Endothelial cell (in vitro differentiated cells): ENCODE measurements around the gene ID1. TPM values are rescaled to one million over a fixed set of nuclear protein-coding genes. Genes with fewer than 3 reads are reported as not detected.

Source experiments
- DNase-seq: peaks from one replicate; pipeline ENCODE4 v3.0.0; 2021; ENCODE audit warnings: low spot score
- H3K27ac Mint-ChIP-seq: one replicate; pipeline ENCODE4 v1.8.0; 2021; ENCODE audit warnings: mixed read lengths, inconsistent platforms; ENCODE audit not compliant: unreplicated experiment
- H3K27me3 Mint-ChIP-seq: one replicate; pipeline ENCODE4 v1.8.0; 2021; ENCODE audit warnings: mild to moderate bottlenecking, moderate library complexity, mixed read lengths, inconsistent platforms; ENCODE audit not compliant: unreplicated experiment
- H3K36me3 Mint-ChIP-seq: one replicate; pipeline ENCODE4 v1.8.0; 2021; ENCODE audit warnings: mild to moderate bottlenecking, low read depth, mixed read lengths, inconsistent platforms; ENCODE audit not compliant: unreplicated experiment
- H3K4me1 Mint-ChIP-seq: one replicate; pipeline ENCODE4 v1.8.0; 2021; ENCODE audit warnings: mild to moderate bottlenecking, mixed read lengths, inconsistent platforms; ENCODE audit not compliant: unreplicated experiment
- H3K4me3 Mint-ChIP-seq: one replicate; pipeline ENCODE4 v1.8.0; 2021; ENCODE audit warnings: mild to moderate bottlenecking, mixed read lengths, inconsistent platforms; ENCODE audit not compliant: unreplicated experiment
- H3K9me3 Mint-ChIP-seq: one replicate; pipeline ENCODE4 v1.8.0; 2021; ENCODE audit warnings: mixed read lengths, inconsistent platforms; ENCODE audit not compliant: unreplicated experiment
- CTCF ChIP-seq: fragments of 200-600 bp; sonication (generic); IDR thresholded peaks from one replicate; pipeline ENCODE4 v1.5.0; 2021; ENCODE audit warnings: antibody characterized with exemption; ENCODE audit not compliant: unreplicated experiment
- total RNA-seq: library from RNA; stranded (reverse); fragmentation: NEBNext Ultra II Directional; extraction: Animal tissue kit (Norgen Biotek cat#: 25700); gene quantifications from one replicate; pipeline ENCODE4 v1.2.1, GENCODE V29; 2021; ENCODE audit not compliant: unreplicated experiment

ID1 gene
- total RNA-seq, 1 donor from 2014 or later: 85.2 TPM

- H3K4me3 Mint-ChIP-seq: no peak overlapping the region
- TF ChIP-seq CTCF: no peak
- DNase-seq: no peak
- no peaks in the 10 kb centered on the region for H3K4me1 Mint-ChIP-seq
- no peaks in the 10 kb centered on the region for H3K9me3 Mint-ChIP-seq
- H3K27ac Mint-ChIP-seq: no peak overlapping the region
- no peaks in the 10 kb centered on the region for H3K36me3 Mint-ChIP-seq
- no peaks in the 10 kb centered on the region for H3K27me3 Mint-ChIP-seq
These were observed 27.7 kb downstream of the ID1 start for GRCh38 chr20:31632548-31633338.

- no peak for DNase-seq
- TF ChIP-seq CTCF: no peak
- Mint-ChIP-seq H3K9me3 (no peaks in the 10 kb centered on the region), H3K27me3 (no peaks in the 10 kb centered on the region), H3K4me3 (no peak overlapping the region), H3K4me1 (no peaks in the 10 kb centered on the region), H3K36me3 (no peaks in the 10 kb centered on the region), H3K27ac (no peak overlapping the region)
These were observed 28.3 kb downstream of the ID1 start for GRCh38 chr20:31633339-31633914.

GRCh38 chr20:31637660-31638059, 32.6 kb downstream of the ID1 start, which contains the start of gene COX4I2:
Gene COX4I2, plus strand, starts transcription at chr20:31637912. Its CDS starts 1,106 bp downstream, at chr20:31639018.
- Mint-ChIP-seq H3K36me3 (no peaks in the 10 kb centered on the region), H3K27ac (no peak within 1 kb of the TSS)

GRCh38 chr20:31638317-31638716, 33.2 kb downstream of the ID1 start:
- no peak overlapping the region for H3K4me3 Mint-ChIP-seq
- no peak for TF ChIP-seq CTCF
- H3K36me3 Mint-ChIP-seq: no peaks in the 10 kb centered on the region
- H3K27me3 Mint-ChIP-seq: peaks cover 2% of the 10 kb centered on the region
- no peak for DNase-seq
- H3K9me3 Mint-ChIP-seq: peaks cover 4% of the 10 kb centered on the region
- H3K27ac Mint-ChIP-seq: no peak overlapping the region
- H3K4me1 Mint-ChIP-seq: peaks cover 5% of the 10 kb centered on the region

More at GRCh38 chr20:31637660-31638059, 32.6 kb downstream of the ID1 start, which contains the start of gene COX4I2:
- Mint-ChIP-seq H3K4me1 (no peaks in the 10 kb centered on the region), H3K9me3 (peaks cover 4% of the 10 kb centered on the region), H3K27me3 (no peaks in the 10 kb centered on the region), H3K4me3 (no peak within 1 kb of the TSS)
- no peak for TF ChIP-seq CTCF
- no peak for DNase-seq

- TF ChIP-seq CTCF: no peak
- peaks cover 2% of the 10 kb centered on the region for H3K27me3 Mint-ChIP-seq
- peaks cover 4% of the 10 kb centered on the region for H3K9me3 Mint-ChIP-seq
- DNase-seq: no peak
- H3K4me1 Mint-ChIP-seq: peaks cover 5% of the 10 kb centered on the region
- H3K27ac Mint-ChIP-seq: no peak overlapping the region
- H3K4me3 Mint-ChIP-seq: no peak overlapping the region
- H3K36me3 Mint-ChIP-seq: no peaks in the 10 kb centered on the region
These were observed 33.7 kb downstream of the ID1 start for GRCh38 chr20:31638816-31639215.
